WERI-Rb-1 (cell line): ENCODE results near the gene MACC1.

ENCODE experiments used
- DNase-seq: peaks from one replicate; pipeline ENCODE4 v3.0.0-alpha.2; 2020
- H3K27ac ChIP-seq: fragments of 250-450 bp; sonication (Bioruptor Pico); 2 replicates; pipeline ENCODE4 v1.5.1; 2020; ENCODE audit warnings: mild to moderate bottlenecking, moderate library complexity
- H3K27me3 ChIP-seq: fragments of 250-450 bp; sonication (Bioruptor Pico); 2 replicates; pipeline ENCODE4 v1.5.1; 2021; ENCODE audit warnings: mild to moderate bottlenecking, low read depth, moderate library complexity; ENCODE audit not compliant: insufficient read depth, severe bottlenecking
- H3K36me3 ChIP-seq: fragments of 250-450 bp; sonication (Bioruptor Pico); 2 replicates; pipeline ENCODE4 v1.5.1; 2020; ENCODE audit warnings: mild to moderate bottlenecking, moderate library complexity
- H3K4me3 ChIP-seq: 2 replicates; pipeline ENCODE4 v1.5.1; 2011; ENCODE audit warnings: low read depth, mild to moderate bottlenecking, control low read depth, low read length
- H3K9me3 ChIP-seq: fragments of 250-450 bp; sonication (Bioruptor Pico); 2 replicates; pipeline ENCODE4 v1.5.1; 2021; ENCODE audit warnings: mild to moderate bottlenecking, moderate library complexity; ENCODE audit not compliant: severe bottlenecking
- CTCF ChIP-seq: IDR thresholded peaks from 2 replicates; pipeline ENCODE4 v1.5.1; 2011; ENCODE audit warnings: low read depth, mild to moderate bottlenecking, control low read depth, inconsistent platforms, low read length

MACC1 gene

DNA sequence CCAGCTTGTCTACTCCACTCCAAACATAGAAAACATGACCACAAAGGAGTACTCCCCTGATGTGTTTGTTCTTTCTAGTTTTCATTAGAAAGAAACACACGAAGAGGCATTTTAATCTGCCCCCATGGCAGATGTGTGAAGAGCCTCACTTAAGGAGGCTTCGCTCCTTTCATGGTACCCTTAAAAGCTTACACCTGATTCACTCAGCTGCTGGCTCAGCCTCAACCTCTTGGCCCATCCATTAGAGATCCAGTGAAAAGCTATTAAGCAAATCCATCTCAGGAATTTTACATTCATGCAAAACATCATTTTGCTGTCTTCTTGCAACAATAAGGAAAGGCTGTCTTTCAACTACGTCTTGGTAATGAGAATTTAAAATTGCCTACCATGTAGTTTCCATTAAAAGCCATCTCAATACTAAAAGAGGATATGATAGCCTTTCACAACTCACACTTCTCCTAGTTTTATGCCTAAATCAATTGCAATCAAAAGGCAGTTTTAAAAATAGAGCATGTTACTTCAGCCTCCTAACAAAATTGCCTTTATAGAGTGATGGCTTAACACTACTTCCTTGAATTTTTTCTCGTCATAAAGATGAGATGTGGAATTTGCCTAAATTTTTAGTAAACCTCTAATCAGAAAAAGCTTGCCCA lies 22.7 kb downstream of the MACC1 start:
- Histone ChIP-seq H3K27me3 (no peaks in the 10 kb centered on the region), H3K27ac (no peak overlapping the region), H3K4me3 (no peak overlapping the region), H3K9me3 (no peaks in the 10 kb centered on the region), H3K36me3 (no peaks in the 10 kb centered on the region)
- DNase-seq, result no peak
- no peak for TF ChIP-seq CTCF

GRCh38 chr7:20193873-20194272 lies 23.3 kb downstream of the MACC1 start:
- H3K9me3 ChIP-seq, result no peaks in the 10 kb centered on the region
- no peak for TF ChIP-seq CTCF
- H3K4me3 ChIP-seq, result no peak overlapping the region
- no peak for DNase-seq
- H3K36me3 ChIP-seq, result no peaks in the 10 kb centered on the region
- H3K27ac ChIP-seq, result no peak overlapping the region
- H3K27me3 ChIP-seq, result no peaks in the 10 kb centered on the region

- Histone ChIP-seq H3K9me3 (no peaks in the 10 kb centered on the region), H3K27me3 (no peaks in the 10 kb centered on the region), H3K4me3 (no peak overlapping the region), H3K27ac (no peak overlapping the region), H3K36me3 (no peaks in the 10 kb centered on the region)
- TF ChIP-seq CTCF, result no peak
- no peak for DNase-seq
Measured at GRCh38 chr7:20193242-20193777, 23.9 kb downstream of the MACC1 start.

DNA sequence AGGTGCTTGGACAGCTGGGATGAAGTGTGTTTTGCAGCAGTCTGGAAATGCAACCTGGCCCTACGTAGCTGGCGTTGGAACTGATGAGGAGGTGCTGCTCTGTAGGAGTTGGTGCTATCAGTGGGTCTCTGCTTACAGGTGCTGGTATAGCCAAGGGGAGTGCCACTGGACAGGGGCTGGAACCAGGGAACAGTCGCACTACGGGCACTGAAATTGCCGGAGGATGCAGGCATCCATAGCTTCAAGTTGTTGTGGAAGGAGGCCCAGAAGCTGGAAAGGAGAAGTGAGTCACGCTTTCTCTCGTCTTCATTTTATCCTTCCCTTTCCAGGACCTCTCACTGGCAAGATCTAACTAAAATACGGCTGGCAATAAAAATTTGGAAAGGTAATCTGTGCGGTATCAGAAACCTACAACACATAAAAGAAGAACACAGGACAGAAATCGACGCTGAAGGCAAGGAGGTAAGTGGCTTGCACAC lies 25.8 kb downstream of the MACC1 start:
- H3K27ac ChIP-seq, result no peak overlapping the region
- no peak for DNase-seq
- no peaks in the 10 kb centered on the region for H3K9me3 ChIP-seq
- no peak for TF ChIP-seq CTCF
- no peaks in the 10 kb centered on the region for H3K36me3 ChIP-seq
- no peaks in the 10 kb centered on the region for H3K27me3 ChIP-seq
- H3K4me3 ChIP-seq, result no peak overlapping the region

DNA sequence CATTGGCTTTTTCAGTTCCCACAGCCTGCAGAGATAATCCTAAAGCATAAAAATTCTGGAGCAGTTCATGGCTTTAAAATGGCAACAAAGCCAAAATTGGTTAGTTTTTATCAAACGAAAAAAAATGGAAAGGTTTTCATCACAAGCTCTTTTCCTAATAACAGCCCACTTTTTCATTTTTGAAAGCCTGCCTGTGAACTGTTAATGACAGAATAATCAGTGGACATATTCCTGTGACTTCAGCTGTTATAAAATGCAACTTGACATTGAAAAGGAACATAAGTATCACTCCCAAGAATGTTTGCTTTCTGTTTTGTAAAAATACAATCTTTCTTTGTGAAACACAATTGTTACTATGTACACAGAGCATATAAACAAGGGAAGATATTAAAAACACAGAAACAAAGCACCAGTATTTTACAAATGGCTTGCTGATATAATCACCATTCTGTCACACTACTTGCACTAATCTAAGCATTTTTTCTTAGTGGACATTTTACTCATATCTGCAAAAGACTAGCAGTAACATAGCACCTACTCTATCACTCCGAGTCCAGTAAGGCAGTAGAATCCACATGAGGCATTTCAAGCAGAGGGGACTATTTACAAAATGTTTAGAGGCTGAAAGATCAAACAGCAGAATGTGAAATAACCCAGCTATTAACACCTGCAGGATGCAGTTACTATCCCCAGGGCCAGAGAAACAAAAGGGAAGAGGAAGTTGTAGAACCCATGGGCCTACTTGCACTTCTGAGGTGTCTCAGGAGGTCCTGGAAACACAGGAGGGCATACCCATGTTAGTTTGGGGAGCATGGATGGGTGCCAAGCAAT lies 26.4 kb downstream of the MACC1 start:
- no peak for DNase-seq
- Histone ChIP-seq H3K36me3 (no peaks in the 10 kb centered on the region), H3K9me3 (no peaks in the 10 kb centered on the region), H3K27ac (no peak overlapping the region), H3K27me3 (no peaks in the 10 kb centered on the region), H3K4me3 (no peak overlapping the region)
- TF ChIP-seq CTCF, result no peak
